ENCODE measurements around the gene CEACAM7.

The CEACAM7 gene

DNA sequence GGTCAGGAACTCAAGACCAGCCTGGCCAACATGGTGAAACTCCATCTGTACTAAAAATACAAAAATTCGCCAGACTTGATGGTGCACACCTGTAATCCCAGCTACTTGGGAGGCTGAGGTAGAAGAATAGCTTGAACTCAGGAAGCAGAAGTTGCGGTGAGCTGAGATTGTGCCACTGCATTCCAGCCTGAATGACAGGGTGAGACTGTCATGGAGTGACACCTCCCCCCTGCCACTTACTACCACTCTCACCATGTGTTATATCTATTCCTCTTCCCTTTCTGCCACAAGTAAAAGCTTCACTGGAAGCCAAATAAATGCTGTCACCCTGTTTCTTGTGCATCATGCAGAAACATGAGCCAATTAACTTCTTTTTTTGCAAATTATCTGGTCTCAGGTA, 50.6 kb downstream of the CEACAM7 start:
- TF ChIP-seq POLR2AphosphoS5 (IDR thresholded peaks at IDR 0.05; ENCODE audit: low read depth) (peak; percentile 81), GABPA (IDR thresholded peaks at IDR 0.05; ENCODE audit: low read depth) (no peak), SPI1 (IDR thresholded peaks at IDR 0.05; ENCODE audit: borderline replicate concordance, low read depth) (peak; percentile 52; the same call in 1 of the 2 replicates)
- Histone ChIP-seq H3K4me3 (replicated peaks; ENCODE audit: insufficient read depth, low read length) (no peak overlapping the region), H3K27me3 (ENCODE audit: insufficient read depth, poor library complexity, severe bottlenecking) (no peaks in the 10 kb centered on the region), H3K27ac (replicated peaks) (peak overlapping the region; percentile 79)
- DNase-seq (ENCODE audit: low read depth in 1 of 2, low spot score in 1 of 2) = peak; percentile 71 to 95

DNA sequence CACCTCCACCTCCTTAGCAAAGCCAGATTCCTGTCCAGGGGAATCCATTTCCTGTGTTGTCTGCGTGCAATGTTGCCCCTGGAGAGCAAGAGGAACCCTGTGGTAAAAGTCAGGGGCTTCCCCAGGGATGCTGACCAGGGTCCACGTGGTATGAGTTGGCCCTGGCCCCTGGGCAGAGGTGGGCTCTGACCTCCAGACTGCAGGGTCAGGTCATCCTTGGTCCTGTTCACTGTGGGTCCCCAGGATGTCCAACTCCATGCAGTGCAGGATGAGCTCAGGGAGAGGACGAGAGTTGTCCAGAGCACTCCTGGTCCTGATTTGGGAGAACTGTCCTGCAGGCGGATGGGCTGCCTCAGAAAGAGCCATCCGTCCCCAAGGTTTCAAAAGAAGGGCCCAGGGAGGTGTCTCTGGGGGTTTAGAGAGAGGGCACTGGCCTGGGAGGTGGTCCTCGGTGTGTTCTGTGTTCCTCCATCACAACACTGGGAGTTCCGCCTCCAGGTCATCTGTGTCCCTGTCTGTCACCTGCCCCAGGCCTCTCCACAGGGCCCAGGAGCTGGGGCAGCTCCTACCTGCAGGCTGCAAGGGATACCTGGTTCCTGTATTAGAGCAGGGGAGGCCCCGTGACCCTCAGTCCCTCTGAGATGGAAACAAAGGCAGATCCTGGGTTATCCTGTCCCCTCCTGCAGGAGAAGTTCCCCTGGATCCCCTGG, 59.9 kb downstream of the CEACAM7 start:
- no peak for DNase-seq (ENCODE audit: low read depth in 1 of 2, low spot score in 1 of 2)
- Histone ChIP-seq H3K4me3 (replicated peaks; ENCODE audit: insufficient read depth, low read length) (no peak overlapping the region), H3K27ac (replicated peaks) (no peak overlapping the region; the same call in 1 of the 2 replicates), H3K27me3 (ENCODE audit: insufficient read depth, poor library complexity, severe bottlenecking) (no peaks in the 10 kb centered on the region)
- TF ChIP-seq, protein P1, sequence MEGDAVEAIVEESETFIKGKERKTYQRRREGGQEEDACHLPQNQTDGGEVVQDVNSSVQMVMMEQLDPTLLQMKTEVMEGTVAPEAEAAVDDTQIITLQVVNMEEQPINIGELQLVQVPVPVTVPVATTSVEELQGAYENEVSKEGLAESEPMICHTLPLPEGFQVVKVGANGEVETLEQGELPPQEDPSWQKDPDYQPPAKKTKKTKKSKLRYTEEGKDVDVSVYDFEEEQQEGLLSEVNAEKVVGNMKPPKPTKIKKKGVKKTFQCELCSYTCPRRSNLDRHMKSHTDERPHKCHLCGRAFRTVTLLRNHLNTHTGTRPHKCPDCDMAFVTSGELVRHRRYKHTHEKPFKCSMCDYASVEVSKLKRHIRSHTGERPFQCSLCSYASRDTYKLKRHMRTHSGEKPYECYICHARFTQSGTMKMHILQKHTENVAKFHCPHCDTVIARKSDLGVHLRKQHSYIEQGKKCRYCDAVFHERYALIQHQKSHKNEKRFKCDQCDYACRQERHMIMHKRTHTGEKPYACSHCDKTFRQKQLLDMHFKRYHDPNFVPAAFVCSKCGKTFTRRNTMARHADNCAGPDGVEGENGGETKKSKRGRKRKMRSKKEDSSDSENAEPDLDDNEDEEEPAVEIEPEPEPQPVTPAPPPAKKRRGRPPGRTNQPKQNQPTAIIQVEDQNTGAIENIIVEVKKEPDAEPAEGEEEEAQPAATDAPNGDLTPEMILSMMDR (IDR thresholded peaks at IDR 0.05; ENCODE audit: insufficient read depth, low read length) = no peak
- TF ChIP-seq, protein P2, sequence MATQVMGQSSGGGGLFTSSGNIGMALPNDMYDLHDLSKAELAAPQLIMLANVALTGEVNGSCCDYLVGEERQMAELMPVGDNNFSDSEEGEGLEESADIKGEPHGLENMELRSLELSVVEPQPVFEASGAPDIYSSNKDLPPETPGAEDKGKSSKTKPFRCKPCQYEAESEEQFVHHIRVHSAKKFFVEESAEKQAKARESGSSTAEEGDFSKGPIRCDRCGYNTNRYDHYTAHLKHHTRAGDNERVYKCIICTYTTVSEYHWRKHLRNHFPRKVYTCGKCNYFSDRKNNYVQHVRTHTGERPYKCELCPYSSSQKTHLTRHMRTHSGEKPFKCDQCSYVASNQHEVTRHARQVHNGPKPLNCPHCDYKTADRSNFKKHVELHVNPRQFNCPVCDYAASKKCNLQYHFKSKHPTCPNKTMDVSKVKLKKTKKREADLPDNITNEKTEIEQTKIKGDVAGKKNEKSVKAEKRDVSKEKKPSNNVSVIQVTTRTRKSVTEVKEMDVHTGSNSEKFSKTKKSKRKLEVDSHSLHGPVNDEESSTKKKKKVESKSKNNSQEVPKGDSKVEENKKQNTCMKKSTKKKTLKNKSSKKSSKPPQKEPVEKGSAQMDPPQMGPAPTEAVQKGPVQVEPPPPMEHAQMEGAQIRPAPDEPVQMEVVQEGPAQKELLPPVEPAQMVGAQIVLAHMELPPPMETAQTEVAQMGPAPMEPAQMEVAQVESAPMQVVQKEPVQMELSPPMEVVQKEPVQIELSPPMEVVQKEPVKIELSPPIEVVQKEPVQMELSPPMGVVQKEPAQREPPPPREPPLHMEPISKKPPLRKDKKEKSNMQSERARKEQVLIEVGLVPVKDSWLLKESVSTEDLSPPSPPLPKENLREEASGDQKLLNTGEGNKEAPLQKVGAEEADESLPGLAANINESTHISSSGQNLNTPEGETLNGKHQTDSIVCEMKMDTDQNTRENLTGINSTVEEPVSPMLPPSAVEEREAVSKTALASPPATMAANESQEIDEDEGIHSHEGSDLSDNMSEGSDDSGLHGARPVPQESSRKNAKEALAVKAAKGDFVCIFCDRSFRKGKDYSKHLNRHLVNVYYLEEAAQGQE (IDR thresholded peaks at IDR 0.05; ENCODE audit: insufficient replicate concordance, low read depth) = no peak
- TF ChIP-seq GABPA (IDR thresholded peaks at IDR 0.05; ENCODE audit: low read depth) (no peak), SPI1 (IDR thresholded peaks at IDR 0.05; ENCODE audit: borderline replicate concordance, low read depth) (no peak), POLR2AphosphoS5 (IDR thresholded peaks at IDR 0.05; ENCODE audit: low read depth) (no peak)

DNA sequence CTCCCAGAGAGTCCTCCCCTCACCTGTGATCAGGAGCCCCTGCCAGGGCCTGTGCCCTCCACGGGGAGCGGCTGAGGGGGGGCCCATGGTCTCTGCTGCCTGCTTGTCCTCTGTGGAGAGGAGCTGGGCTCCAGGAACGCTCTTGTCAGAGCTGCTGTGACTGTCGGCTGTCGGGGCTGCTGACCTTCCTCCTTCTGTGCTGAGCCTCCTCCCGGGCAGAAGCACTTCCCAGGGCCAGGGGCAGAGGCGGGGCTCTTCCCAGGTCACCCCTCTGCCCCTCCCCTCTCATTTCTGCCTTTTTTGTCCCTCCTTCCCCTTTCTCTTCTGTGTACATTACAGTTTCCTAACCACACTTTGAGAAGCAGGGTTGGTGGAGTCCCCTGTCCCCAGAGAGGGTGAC, 61.2 kb downstream of the CEACAM7 start, which contains the start of gene CEACAM4:
CEACAM4 (minus strand) TSS at position 198 of the 400 bp plus-strand sequence; CDS start at position 87, 111 bp downstream.
- TF ChIP-seq POLR2AphosphoS5 (IDR thresholded peaks at IDR 0.05; ENCODE audit: low read depth) (peak; percentile 74; the same call in 1 of the 2 replicates), SPI1 (IDR thresholded peaks at IDR 0.05; ENCODE audit: borderline replicate concordance, low read depth) (peak; percentile 65; the same call in 1 of the 2 replicates), GABPA (IDR thresholded peaks at IDR 0.05; ENCODE audit: low read depth) (no peak)
- H3K27me3 ChIP-seq (ENCODE audit: insufficient read depth, poor library complexity, severe bottlenecking) = no peaks in the 10 kb centered on the region
- DNase-seq (ENCODE audit: low read depth in 1 of 2, low spot score in 1 of 2) = peak; percentile 76 to 91
- H3K27ac ChIP-seq (replicated peaks) = peak within 1 kb of the TSS; percentile 70
- peak within 1 kb of the TSS; percentile 55 for H3K4me3 ChIP-seq (replicated peaks; ENCODE audit: insufficient read depth, low read length)

DNA sequence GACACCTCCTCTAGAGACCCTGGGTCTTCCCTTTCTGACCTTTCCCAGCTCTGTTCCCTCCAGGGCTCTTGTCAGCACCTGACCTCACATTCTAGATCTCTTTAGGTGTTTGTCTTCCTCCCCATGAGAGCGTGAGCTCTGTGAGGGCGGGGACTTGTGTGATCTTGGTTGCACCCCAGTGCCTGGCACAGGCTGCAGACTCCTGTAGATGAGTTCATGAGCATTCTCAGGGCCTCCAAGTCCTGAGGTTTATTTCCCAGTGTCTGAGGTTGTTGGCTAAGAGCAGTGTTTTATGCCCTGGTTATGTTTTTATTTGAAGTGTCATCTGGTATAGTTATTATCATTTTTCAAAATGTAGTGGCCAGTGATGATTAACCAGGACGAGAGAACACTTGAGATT, 61.8 kb downstream of the CEACAM7 start:
- Histone ChIP-seq H3K27me3 (ENCODE audit: insufficient read depth, poor library complexity, severe bottlenecking) (no peaks in the 10 kb centered on the region), H3K27ac (replicated peaks) (peak overlapping the region; percentile 70), H3K4me3 (replicated peaks; ENCODE audit: insufficient read depth, low read length) (peak overlapping the region; percentile 55)
- TF ChIP-seq POLR2AphosphoS5 (IDR thresholded peaks at IDR 0.05; ENCODE audit: low read depth) = no peak
- no peak for TF ChIP-seq GABPA (IDR thresholded peaks at IDR 0.05; ENCODE audit: low read depth)
- TF ChIP-seq, protein P1 (IDR thresholded peaks at IDR 0.05; ENCODE audit: insufficient read depth, low read length) = no peak
- TF ChIP-seq, protein P2 (IDR thresholded peaks at IDR 0.05; ENCODE audit: insufficient replicate concordance, low read depth) = no peak
- no peak for TF ChIP-seq SPI1 (IDR thresholded peaks at IDR 0.05; ENCODE audit: borderline replicate concordance, low read depth)
- DNase-seq (ENCODE audit: low read depth in 1 of 2, low spot score in 1 of 2) = no peak

All from HL-60 (cell line).